Fibroblast of lung (primary cell): Measurements from ENCODE around the gene TMEM19. TPM values are rescaled to one million over a fixed set of nuclear protein-coding genes. Genes with fewer than 3 reads are reported as not detected.
A peak's percentile ranks its signal among the peaks of the same experiment; 100 is the strongest.

Experiments used
- DNase-seq, 2 donors: peaks; one replicate each; pipeline versions ENCODE4 v3.0.0 to v3.0.0-alpha.2; 2010; ENCODE audit warnings: low read depth in 2 of 2
- H2AFZ ChIP-seq: 2 replicates; pipeline ENCODE4 v1.5.1; 2012; ENCODE audit warnings: low read length, control low read depth, inconsistent platforms
- H3K27ac ChIP-seq: 2 replicates; pipeline ENCODE4 v1.5.1; 2011; ENCODE audit warnings: low read length, control low read depth; ENCODE audit not compliant: insufficient read depth
- H3K27me3 ChIP-seq: 2 replicates; pipeline ENCODE4 v1.5.1; 2011; ENCODE audit warnings: mild to moderate bottlenecking, low read length; ENCODE audit not compliant: control insufficient read depth, insufficient read depth
- H3K36me3 ChIP-seq: 2 replicates; pipeline ENCODE4 v1.5.1; 2011; ENCODE audit warnings: low read length; ENCODE audit not compliant: control insufficient read depth, insufficient read depth
- H3K4me1 ChIP-seq: 2 replicates; pipeline ENCODE4 v1.5.1; 2011; ENCODE audit warnings: low read length; ENCODE audit not compliant: control insufficient read depth, insufficient read depth; ENCODE audit errors: extremely low read depth
- H3K4me2 ChIP-seq: 2 replicates; pipeline ENCODE4 v1.5.1; 2011; ENCODE audit warnings: low read length, control low read depth; ENCODE audit not compliant: insufficient read depth; ENCODE audit errors: extremely low read depth
- H3K4me3 ChIP-seq, 4 experiments: fragments of 200-600 bp in 1 of 4; sonication (generic) in 1 of 4; replicated peaks in 1 of 4; 2 replicates each; pipeline ENCODE4 v1.5.1; 2011 to 2016; ENCODE audit warnings: low read length in 4 of 4, low read depth in 3 of 4, mild to moderate bottlenecking in 3 of 4, control low read depth in 2 of 4, inconsistent platforms in 1 of 4, mixed read lengths in 1 of 4; ENCODE audit not compliant: insufficient read depth in 1 of 4; ENCODE audit errors: control extremely low read depth in 1 of 4
- H3K79me2 ChIP-seq: 2 replicates; pipeline ENCODE4 v1.5.1; 2012; ENCODE audit warnings: mild to moderate bottlenecking, low read length, inconsistent platforms; ENCODE audit not compliant: control insufficient read depth, insufficient read depth
- H3K9ac ChIP-seq: 2 replicates; pipeline ENCODE4 v1.5.1; 2011; ENCODE audit warnings: mild to moderate bottlenecking, low read length, control low read depth; ENCODE audit not compliant: insufficient read depth
- H3K9me3 ChIP-seq: 2 replicates; pipeline ENCODE4 v1.5.1; 2012; ENCODE audit warnings: low read depth, low read length; ENCODE audit not compliant: control insufficient read depth, insufficient read depth
- H4K20me1 ChIP-seq: 2 replicates; pipeline ENCODE4 v1.5.1; 2011; ENCODE audit warnings: low read length; ENCODE audit not compliant: control insufficient read depth, insufficient read depth; ENCODE audit errors: extremely low read depth
- EZH2 ChIP-seq: IDR thresholded peaks from 2 replicates; pipeline ENCODE4 v1.5.1; 2012; ENCODE audit warnings: low read length, control low read depth, mild to moderate bottlenecking; ENCODE audit errors: missing control alignments
- polyA plus RNA-seq, 2 donors: library from polyadenylated mRNA; depleted of rRNA in 1 of 2; stranded (reverse) in 1 of 2; unstranded in 1 of 2; fragments of >200 nt; gene quantifications; 2 replicates each; pipeline ENCODE4 v1.2.1, GENCODE V29; 2011 to 2012; ENCODE audit warnings: missing spikeins in 1 of 2
- total RNA-seq: library from RNA; depleted of rRNA; stranded (reverse); fragments of >200 nt; gene quantifications from 2 replicates; pipeline ENCODE4 v1.2.1, GENCODE V29; 2014
- TF ChIP-seq, protein P1 (sequence below), 2 donors: IDR thresholded peaks in 1 of 2; conservative IDR thresholded peaks in 1 of 2; 1 replicate in 1 of 2; 2 replicates in 1 of 2; pipeline ENCODE4 v1.5.1; 2011 to 2012; ENCODE audit warnings: low read length in 2 of 2, control low read depth in 1 of 2, inconsistent platforms in 1 of 2, low read depth in 1 of 2, mild to moderate bottlenecking in 1 of 2

The TMEM19 gene
- total and polyA plus RNA-seq, 2 donors (not counting 1 experiment from before 2014, with no cell fraction given) = 19.6 to 25.1 TPM

DNA sequence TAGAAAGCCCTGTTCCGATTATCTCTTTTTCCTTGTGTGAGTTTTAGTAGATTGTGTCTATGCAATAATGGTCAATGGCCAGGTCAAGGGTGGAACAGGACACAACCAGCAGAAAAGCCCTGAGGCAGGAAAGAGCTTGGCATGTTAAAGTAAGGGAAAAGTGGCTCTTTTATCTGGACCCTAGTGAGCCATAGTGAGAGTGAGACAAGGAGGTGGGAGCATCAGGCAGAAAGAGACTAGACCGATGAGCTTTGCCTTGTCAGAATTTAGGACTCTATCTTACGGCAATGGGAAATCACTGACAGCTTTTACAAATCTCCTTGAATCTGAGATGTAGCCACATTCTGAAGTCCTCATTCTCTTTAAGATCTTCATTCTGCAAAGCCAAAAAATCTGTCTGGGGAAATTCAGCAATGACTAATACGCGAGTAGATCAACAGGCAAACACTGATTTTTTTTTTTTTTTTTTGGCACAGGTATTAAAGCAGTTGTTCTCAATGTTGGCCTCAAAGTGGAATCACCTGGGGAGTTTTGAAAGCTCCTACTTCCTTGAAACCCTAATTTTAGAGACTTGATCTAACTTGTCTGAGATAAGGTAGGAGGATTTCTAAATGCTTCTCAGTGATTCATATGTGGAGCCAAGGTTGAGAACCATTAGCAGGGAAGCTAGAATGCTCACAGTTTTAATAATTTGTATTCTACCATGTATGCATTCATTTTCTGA is 33.9 kb downstream of the TMEM19 start:
- Histone ChIP-seq H3K9me3 (no peaks in the 10 kb centered on the region), H3K4me3 (no peak overlapping the region), H2AFZ (no peak overlapping the region), H3K4me1 (no peaks in the 10 kb centered on the region), H3K27ac (no peak overlapping the region), H4K20me1 (no peaks in the 10 kb centered on the region), H3K4me2 (no peak overlapping the region), H3K9ac (no peak overlapping the region), H3K36me3 (no peaks in the 10 kb centered on the region), H3K27me3 (no peaks in the 10 kb centered on the region), H3K79me2 (no peaks in the 10 kb centered on the region)
- DNase-seq = peak in 1 of 2 donors; percentile 30
- TF ChIP-seq EZH2 = no peak
- TF ChIP-seq, protein P1, sequence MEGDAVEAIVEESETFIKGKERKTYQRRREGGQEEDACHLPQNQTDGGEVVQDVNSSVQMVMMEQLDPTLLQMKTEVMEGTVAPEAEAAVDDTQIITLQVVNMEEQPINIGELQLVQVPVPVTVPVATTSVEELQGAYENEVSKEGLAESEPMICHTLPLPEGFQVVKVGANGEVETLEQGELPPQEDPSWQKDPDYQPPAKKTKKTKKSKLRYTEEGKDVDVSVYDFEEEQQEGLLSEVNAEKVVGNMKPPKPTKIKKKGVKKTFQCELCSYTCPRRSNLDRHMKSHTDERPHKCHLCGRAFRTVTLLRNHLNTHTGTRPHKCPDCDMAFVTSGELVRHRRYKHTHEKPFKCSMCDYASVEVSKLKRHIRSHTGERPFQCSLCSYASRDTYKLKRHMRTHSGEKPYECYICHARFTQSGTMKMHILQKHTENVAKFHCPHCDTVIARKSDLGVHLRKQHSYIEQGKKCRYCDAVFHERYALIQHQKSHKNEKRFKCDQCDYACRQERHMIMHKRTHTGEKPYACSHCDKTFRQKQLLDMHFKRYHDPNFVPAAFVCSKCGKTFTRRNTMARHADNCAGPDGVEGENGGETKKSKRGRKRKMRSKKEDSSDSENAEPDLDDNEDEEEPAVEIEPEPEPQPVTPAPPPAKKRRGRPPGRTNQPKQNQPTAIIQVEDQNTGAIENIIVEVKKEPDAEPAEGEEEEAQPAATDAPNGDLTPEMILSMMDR (conservative IDR thresholded peaks at IDR 0.05 in 1 of 2, IDR thresholded peaks at IDR 0.05 in 1 of 2; ENCODE audit: low read depth in 1 of 2, low read length in 2 of 2) = no peak

DNA sequence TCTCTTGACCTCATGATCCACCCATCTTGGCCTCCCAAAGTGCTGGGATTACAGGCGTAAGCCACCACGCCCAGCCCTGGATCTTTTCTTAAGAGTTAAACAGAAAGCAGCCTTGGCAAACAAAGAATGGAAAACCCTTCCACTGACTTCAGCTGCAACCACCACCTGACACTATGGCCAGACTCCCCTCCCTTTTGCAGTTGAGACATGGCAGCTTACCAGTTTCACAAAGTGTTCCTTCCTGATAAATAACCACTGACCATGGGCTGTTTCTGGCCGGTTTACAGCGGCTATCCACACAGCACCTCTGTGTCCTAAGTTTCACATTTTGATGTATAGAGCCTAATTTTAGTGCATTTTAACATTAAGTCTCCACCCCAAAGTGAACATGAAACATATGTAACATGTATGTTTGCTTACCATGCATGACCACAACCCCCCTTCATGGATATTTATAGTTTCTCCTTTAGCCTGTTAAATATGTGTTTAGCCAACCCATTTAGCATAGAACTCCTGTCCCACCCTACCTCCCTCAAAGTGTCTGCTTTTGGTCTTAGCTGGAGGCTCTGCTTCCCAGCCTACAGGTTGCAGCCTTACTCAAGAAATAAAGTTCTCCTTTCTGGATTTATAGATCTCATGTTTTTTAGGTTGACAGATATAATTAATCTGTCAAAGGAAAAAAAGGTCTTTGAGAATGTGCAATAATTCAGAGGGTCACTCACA is 36.1 kb downstream of the TMEM19 start:
- Histone ChIP-seq H3K9ac (no peak overlapping the region), H3K9me3 (no peaks in the 10 kb centered on the region), H4K20me1 (no peaks in the 10 kb centered on the region), H3K27ac (no peak overlapping the region), H3K4me3 (no peak overlapping the region), H3K27me3 (no peaks in the 10 kb centered on the region), H3K4me2 (no peak overlapping the region), H3K36me3 (no peaks in the 10 kb centered on the region), H3K79me2 (no peaks in the 10 kb centered on the region), H3K4me1 (no peaks in the 10 kb centered on the region), H2AFZ (no peak overlapping the region)
- no peak for DNase-seq
- no peak for TF ChIP-seq EZH2
- TF ChIP-seq, protein P1 (conservative IDR thresholded peaks at IDR 0.05 in 1 of 2, IDR thresholded peaks at IDR 0.05 in 1 of 2; ENCODE audit: low read depth in 1 of 2, low read length in 2 of 2) = no peak

DNA sequence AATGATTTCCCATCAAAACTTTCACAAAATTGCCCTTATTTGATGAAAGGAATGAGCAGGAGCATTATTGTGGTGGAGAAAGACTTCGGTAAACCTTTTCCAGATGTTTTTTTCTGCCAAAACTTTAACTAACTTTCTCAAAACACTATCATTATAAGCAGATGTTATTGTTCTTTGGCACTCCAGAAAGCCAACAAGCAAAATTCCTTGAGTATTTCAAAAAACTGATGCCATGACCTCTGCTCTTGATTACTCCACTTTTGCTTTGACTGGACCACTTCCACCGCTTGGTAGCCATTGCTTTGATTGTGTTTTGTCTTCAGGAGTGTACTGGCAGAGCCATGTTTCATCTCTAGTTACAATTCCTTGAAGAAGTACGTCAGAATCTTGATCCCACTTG is 39.1 kb downstream of the TMEM19 start:
- peak in 1 of 2 donors; percentile 15 for DNase-seq
- TF ChIP-seq EZH2 = no peak
- TF ChIP-seq, protein P1 (conservative IDR thresholded peaks at IDR 0.05 in 1 of 2, IDR thresholded peaks at IDR 0.05 in 1 of 2; ENCODE audit: low read depth in 1 of 2, low read length in 2 of 2) = no peak
- no peaks in the 10 kb centered on the region for H3K27me3 ChIP-seq
- no peak overlapping the region for H3K4me3 ChIP-seq
- H3K9me3 ChIP-seq = no peaks in the 10 kb centered on the region
- H3K79me2 ChIP-seq = no peaks in the 10 kb centered on the region
- H3K4me1 ChIP-seq = no peaks in the 10 kb centered on the region
- no peak overlapping the region for H3K9ac ChIP-seq
- H2AFZ ChIP-seq = no peak overlapping the region
- H4K20me1 ChIP-seq = no peaks in the 10 kb centered on the region
- no peaks in the 10 kb centered on the region for H3K36me3 ChIP-seq
- no peak overlapping the region for H3K4me2 ChIP-seq
- no peak overlapping the region for H3K27ac ChIP-seq
